SK-N-SH (cell line): ENCODE results near the gene SPRED3. TPM values are rescaled to one million over a fixed set of nuclear protein-coding genes. Genes with fewer than 3 reads are reported as not detected.

Experiments used
- CTCF ChIA-PET: fragments of 300-600, 350-600 bp; formaldehyde crosslinking; extraction: SDS; loops from one replicate; lab custom pipeline; 2021; lab: Yijun Ruan, JAX
- POLR2A ChIA-PET: fragments of 350-600 bp; sonication (Branson Sonifier 250); formaldehyde crosslinking; extraction: SDS; loops from one replicate; lab custom pipeline; 2020; ENCODE audit warnings: antibody characterized with exemption, inconsistent platforms; lab: Yijun Ruan, JAX
- DNase-seq: peaks from one replicate; pipeline ENCODE4 v3.0.0; 2012
- H2AFZ ChIP-seq: fragments of 200-600 bp; sonication (generic); 2 replicates; pipeline ENCODE4 v1.8.1; 2016; ENCODE audit warnings: antibody characterized with exemption, mild to moderate bottlenecking, low read depth
- H3F3A ChIP-seq: fragments of 200-600 bp; sonication (generic); replicated peaks from 2 replicates; pipeline ENCODE3; 2016; ENCODE audit warnings: antibody characterized with exemption, mild to moderate bottlenecking; ENCODE audit not compliant: insufficient read depth
- H3K27ac ChIP-seq, 2 experiments: fragments of 200-500 bp in 1 of 2; fragments of 200-600 bp in 1 of 2; sonication (Bioruptor generic) in 1 of 2; sonication (generic), shearing (Covaris generic) in 1 of 2; 2 replicates each; pipeline versions ENCODE4 v1.5.1 to v1.6.1; 2014 to 2016; ENCODE audit warnings: low read depth in 2 of 2, inconsistent platforms in 1 of 2, low read length in 1 of 2, mild to moderate bottlenecking in 1 of 2, mixed read lengths in 1 of 2
- H3K27me3 ChIP-seq: fragments of 200-600 bp; sonication (generic), shearing (Covaris generic); 2 replicates; pipeline ENCODE4 v1.6.1; 2016; ENCODE audit warnings: mixed run types; ENCODE audit not compliant: insufficient read depth
- H3K36me3 ChIP-seq, 2 experiments: fragments of 200-500 bp in 1 of 2; fragments of 200-600 bp in 1 of 2; sonication (Bioruptor generic) in 1 of 2; sonication (generic) in 1 of 2; replicated peaks in 1 of 2; 2 replicates each; pipeline versions ENCODE3 to v1.5.1; 2014 to 2016; ENCODE audit warnings: low read length in 1 of 2, mild to moderate bottlenecking in 1 of 2; ENCODE audit not compliant: insufficient read depth in 2 of 2, control insufficient read depth in 1 of 2
- H3K4me1 ChIP-seq, 2 experiments: fragments of 200-500 bp in 1 of 2; fragments of 200-600 bp in 1 of 2; sonication (Bioruptor generic) in 1 of 2; sonication (generic), shearing (Covaris generic) in 1 of 2; 2 replicates each; pipeline versions ENCODE4 v1.5.1 to v1.6.1; 2014 to 2016; ENCODE audit warnings: low read depth in 1 of 2, low read length in 1 of 2, mixed run types in 1 of 2; ENCODE audit not compliant: insufficient read depth in 2 of 2, control insufficient read depth in 1 of 2
- H3K4me2 ChIP-seq: fragments of 200-600 bp; sonication (generic), shearing (Covaris generic); 2 replicates; pipeline ENCODE4 v1.6.1; 2017; ENCODE audit warnings: mixed run types
- H3K4me3 ChIP-seq, 2 experiments: fragments of 200-500 bp in 1 of 2; fragments of 200-600 bp in 1 of 2; sonication (Bioruptor generic) in 1 of 2; sonication (generic), shearing (Covaris generic) in 1 of 2; 2 replicates each; pipeline versions ENCODE4 v1.5.1 to v1.8.1; 2014 to 2016; ENCODE audit warnings: low read depth in 2 of 2, inconsistent platforms in 1 of 2, low read length in 1 of 2, mild to moderate bottlenecking in 1 of 2, mixed read lengths in 1 of 2, moderate library complexity in 1 of 2
- H3K79me2 ChIP-seq: fragments of 200-600 bp; sonication (generic); 2 replicates; pipeline ENCODE4 v1.8.1; 2017; ENCODE audit warnings: mild to moderate bottlenecking; ENCODE audit not compliant: insufficient read depth
- H3K9ac ChIP-seq: fragments of 200-600 bp; sonication (generic); 2 replicates; pipeline ENCODE4 v1.6.1; 2017; ENCODE audit warnings: mixed run types
- H3K9me2 ChIP-seq: fragments of 200-600 bp; sonication (generic); 2 replicates; pipeline ENCODE4 v1.6.1; 2017; ENCODE audit warnings: mixed run types
- H3K9me3 ChIP-seq: fragments of 200-600 bp; sonication (generic); 2 replicates; pipeline ENCODE4 v1.6.1; 2017; ENCODE audit warnings: mixed run types, mild to moderate bottlenecking, moderate library complexity
- H4K20me1 ChIP-seq: fragments of 200-600 bp; sonication (generic); 2 replicates; pipeline ENCODE4 v1.6.1; 2017; ENCODE audit warnings: mild to moderate bottlenecking, mixed run types; ENCODE audit not compliant: insufficient read depth
- ELF1 ChIP-seq: IDR thresholded peaks from 2 replicates; pipeline ENCODE4 v1.4.0; 2012
- EP300 ChIP-seq, 2 experiments: IDR thresholded peaks; 2 replicates each; pipeline versions ENCODE4 v1.4.0 to v1.6.1; 2012; ENCODE audit warnings: borderline replicate concordance in 1 of 2, low read depth in 1 of 2, low read length in 1 of 2
- FOXM1 ChIP-seq: IDR thresholded peaks from 2 replicates; pipeline ENCODE4 v1.4.0; 2012; ENCODE audit warnings: low read depth, mild to moderate bottlenecking
- RAD21 ChIP-seq: IDR thresholded peaks from 2 replicates; pipeline ENCODE4 v1.6.1; 2012; ENCODE audit warnings: mild to moderate bottlenecking, low read length
- TCF12 ChIP-seq: IDR thresholded peaks from 2 replicates; pipeline ENCODE4 v1.4.0; 2012
- WGBS: methylation state at CpG from one replicate; pipeline ENCODE4 v1.1.6; 2017; ENCODE audit warnings: low lambda C conversion rate; 5-methylcytosine and 5-hydroxymethylcytosine counted together
- polyA plus RNA-seq, 3 experiments: library from polyadenylated mRNA; depleted of rRNA; stranded (reverse); fragments of >200 nt; gene quantifications; 2 replicates each; pipeline ENCODE4 v1.2.3, GENCODE V29; 2012
- TF ChIP-seq, protein P1 (sequence below): IDR thresholded peaks from 2 replicates; pipeline ENCODE4; 2012
- TF ChIP-seq, protein P2 (sequence below): fragments of 200-600 bp; sonication (generic); IDR thresholded peaks from 2 replicates; pipeline ENCODE4 v1.6.1; 2017; ENCODE audit warnings: antibody characterized with exemption, mild to moderate bottlenecking, moderate library complexity
- TF ChIP-seq, protein P3 (sequence below): IDR thresholded peaks from 2 replicates; pipeline ENCODE4 v1.4.0; 2012; ENCODE audit warnings: low read depth, borderline replicate concordance

Gene SPRED3
- polyA plus RNA-seq, 1 of the 3 experiments (the other 2 are of a cell fraction) = 11.1 TPM

DNA sequence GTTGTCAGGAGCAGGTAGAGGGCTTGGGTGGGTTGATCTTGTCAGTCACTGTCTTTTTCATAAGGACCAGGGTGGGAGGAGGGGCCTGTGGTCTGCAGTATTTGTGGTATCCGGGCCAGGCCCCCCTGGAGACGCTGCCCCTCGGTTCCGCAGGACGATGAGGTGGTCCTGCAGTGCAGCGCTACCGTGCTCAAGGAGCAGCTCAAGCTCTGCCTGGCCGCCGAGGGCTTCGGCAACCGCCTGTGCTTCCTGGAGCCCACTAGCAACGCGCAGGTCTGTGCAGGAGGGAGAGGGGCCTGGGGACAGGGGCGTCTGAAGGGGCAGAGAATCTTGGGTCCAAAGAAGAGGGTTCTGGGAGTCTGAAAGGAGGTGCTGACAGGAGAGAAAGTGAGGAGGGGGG lies 52.1 kb downstream of the SPRED3 start:
- H3K27ac ChIP-seq = no peak overlapping the region
- no peak overlapping the region for H3K4me3 ChIP-seq
- no peak for DNase-seq
- WGBS = 72% methylated on average over 14 of the region's 14 CpGs
- no peak overlapping the region for H3K9ac ChIP-seq
- no peaks in the 10 kb centered on the region for H3K79me2 ChIP-seq
- H3K4me2 ChIP-seq = no peak overlapping the region
- H2AFZ ChIP-seq = no peak overlapping the region
- CTCF ChIA-PET = no interaction called here
- no peaks in the 10 kb centered on the region for H3K9me2 ChIP-seq
- H4K20me1 ChIP-seq = no peaks in the 10 kb centered on the region
- no peaks in the 10 kb centered on the region for H3K36me3 ChIP-seq
- no peak for TF ChIP-seq ELF1
- TF ChIP-seq, protein P1, sequence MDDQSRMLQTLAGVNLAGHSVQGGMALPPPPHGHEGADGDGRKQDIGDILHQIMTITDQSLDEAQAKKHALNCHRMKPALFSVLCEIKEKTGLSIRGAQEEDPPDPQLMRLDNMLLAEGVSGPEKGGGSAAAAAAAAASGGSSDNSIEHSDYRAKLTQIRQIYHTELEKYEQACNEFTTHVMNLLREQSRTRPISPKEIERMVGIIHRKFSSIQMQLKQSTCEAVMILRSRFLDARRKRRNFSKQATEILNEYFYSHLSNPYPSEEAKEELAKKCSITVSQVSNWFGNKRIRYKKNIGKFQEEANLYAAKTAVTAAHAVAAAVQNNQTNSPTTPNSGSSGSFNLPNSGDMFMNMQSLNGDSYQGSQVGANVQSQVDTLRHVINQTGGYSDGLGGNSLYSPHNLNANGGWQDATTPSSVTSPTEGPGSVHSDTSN = no peak
- no peaks in the 10 kb centered on the region for H3F3A ChIP-seq
- no peaks in the 10 kb centered on the region for H3K9me3 ChIP-seq
- no peaks in the 10 kb centered on the region for H3K4me1 ChIP-seq
- POLR2A ChIA-PET = no interaction called here
- no peaks in the 10 kb centered on the region; the same call in 1 of the 2 replicates for H3K27me3 ChIP-seq

DNA sequence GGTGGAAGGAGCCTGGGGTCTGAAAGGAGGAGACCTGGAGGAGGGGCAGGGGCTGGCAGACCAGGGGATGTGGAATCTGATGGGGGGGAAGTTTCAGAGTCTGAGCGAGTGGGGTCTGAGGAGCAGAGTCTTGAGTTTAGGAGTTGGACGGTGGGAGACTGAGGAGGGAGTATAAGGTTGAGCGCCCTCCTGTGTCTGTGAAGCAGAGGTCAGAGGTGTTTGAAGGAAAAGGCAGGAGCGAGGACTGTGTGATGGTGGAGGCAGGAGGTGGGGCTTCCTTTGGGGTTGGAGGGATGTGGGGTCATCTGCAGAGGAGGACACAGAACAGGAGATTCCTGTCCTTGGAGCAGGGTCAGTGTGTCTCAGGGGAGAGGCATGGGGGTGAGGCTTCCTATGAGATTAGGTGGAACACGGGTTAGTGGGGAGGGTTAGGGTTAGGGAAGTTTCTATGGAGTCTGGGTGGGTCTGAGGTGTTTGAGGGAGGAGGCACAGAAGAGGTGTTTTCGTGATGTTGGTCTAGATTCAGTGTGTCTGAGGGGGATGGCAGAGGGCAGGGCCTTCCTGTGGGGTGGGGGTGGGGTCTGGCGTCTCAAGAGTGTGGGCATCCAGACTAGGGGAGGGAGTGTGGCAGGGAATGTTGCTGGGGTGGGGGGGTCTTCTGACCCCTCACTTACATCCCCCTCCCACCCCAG lies 53.3 kb downstream of the SPRED3 start:
- no peak overlapping the region for H3K9ac ChIP-seq
- POLR2A ChIA-PET = no interaction called here
- H3K36me3 ChIP-seq = no peaks in the 10 kb centered on the region
- no peaks in the 10 kb centered on the region for H3K9me2 ChIP-seq
- H3K9me3 ChIP-seq = no peaks in the 10 kb centered on the region
- H4K20me1 ChIP-seq = no peaks in the 10 kb centered on the region
- H2AFZ ChIP-seq = no peak overlapping the region
- no peaks in the 10 kb centered on the region for H3F3A ChIP-seq
- H3K79me2 ChIP-seq = no peaks in the 10 kb centered on the region
- no peak overlapping the region for H3K4me3 ChIP-seq
- DNase-seq = no peak
- CTCF ChIA-PET = no interaction called here
- no peak overlapping the region for H3K4me2 ChIP-seq
- H3K27ac ChIP-seq = no peak overlapping the region
- 66% methylated on average over 7 of the region's 7 CpGs for WGBS
- TF ChIP-seq FOXM1 (no peak), TCF12 (no peak), EP300 (IDR thresholded peaks at IDR 0.05; ENCODE audit: borderline replicate concordance in 1 of 2, low read depth in 1 of 2, low read length in 1 of 2) (no peak), RAD21 (no peak)
- TF ChIP-seq, protein P2, sequence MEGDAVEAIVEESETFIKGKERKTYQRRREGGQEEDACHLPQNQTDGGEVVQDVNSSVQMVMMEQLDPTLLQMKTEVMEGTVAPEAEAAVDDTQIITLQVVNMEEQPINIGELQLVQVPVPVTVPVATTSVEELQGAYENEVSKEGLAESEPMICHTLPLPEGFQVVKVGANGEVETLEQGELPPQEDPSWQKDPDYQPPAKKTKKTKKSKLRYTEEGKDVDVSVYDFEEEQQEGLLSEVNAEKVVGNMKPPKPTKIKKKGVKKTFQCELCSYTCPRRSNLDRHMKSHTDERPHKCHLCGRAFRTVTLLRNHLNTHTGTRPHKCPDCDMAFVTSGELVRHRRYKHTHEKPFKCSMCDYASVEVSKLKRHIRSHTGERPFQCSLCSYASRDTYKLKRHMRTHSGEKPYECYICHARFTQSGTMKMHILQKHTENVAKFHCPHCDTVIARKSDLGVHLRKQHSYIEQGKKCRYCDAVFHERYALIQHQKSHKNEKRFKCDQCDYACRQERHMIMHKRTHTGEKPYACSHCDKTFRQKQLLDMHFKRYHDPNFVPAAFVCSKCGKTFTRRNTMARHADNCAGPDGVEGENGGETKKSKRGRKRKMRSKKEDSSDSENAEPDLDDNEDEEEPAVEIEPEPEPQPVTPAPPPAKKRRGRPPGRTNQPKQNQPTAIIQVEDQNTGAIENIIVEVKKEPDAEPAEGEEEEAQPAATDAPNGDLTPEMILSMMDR = 0 out of 2 replicates have a peak, but pooled peaks have one; percentile 8
- TF ChIP-seq, protein P3, sequence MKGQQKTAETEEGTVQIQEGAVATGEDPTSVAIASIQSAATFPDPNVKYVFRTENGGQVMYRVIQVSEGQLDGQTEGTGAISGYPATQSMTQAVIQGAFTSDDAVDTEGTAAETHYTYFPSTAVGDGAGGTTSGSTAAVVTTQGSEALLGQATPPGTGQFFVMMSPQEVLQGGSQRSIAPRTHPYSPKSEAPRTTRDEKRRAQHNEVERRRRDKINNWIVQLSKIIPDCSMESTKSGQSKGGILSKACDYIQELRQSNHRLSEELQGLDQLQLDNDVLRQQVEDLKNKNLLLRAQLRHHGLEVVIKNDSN = no peak
- TF ChIP-seq, all 33 proteins: peak for 1
- H3K27me3 ChIP-seq = no peaks in the 10 kb centered on the region; the same call in 1 of the 2 replicates
- no peaks in the 10 kb centered on the region for H3K4me1 ChIP-seq
